Measurements from ENCODE around the gene C2CD2. TPM values are rescaled to one million over a fixed set of nuclear protein-coding genes. Genes with fewer than 3 reads are reported as not detected.

The C2CD2 gene
- total RNA-seq, 4 donors from 2014 or later = 37.5 to 63.9 (median 51.6) TPM

DNA sequence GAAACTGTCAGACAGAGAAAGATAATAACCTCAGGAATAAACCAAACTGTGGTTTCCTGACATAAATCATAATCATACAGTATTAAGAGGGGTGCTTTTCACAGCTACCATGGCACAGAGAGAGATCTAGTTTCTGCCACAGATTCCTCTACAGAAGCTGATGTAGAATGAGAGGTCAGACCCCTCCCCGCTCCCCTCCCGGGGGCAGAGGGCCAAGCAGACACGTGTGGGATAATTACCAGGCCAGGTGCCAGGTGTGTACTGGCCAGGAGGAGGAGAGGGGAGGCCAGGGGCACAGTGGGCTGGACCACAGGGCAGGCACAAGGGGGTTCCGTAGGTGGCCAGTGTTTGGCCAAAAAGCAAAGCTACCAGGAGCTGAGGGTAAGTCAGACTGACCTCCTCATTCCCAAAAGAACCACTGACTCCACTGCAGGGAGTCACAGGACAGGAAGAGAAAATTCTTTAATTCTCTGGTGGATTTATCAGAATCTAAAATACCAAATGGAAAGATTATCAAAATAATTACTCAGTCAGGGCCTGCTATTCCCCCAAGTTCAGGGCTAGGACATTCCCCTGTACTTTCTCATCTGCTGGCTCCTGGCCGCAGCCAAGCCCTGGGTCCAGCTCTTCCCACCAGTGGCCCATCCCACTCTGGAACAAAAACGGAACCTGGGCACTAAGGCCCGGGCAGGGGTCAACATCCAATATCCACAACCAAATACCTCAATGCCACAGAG is 30.0 kb downstream of the C2CD2 start:
- Histone ChIP-seq H3K4me3 (peak overlapping the region in 1 of 4 donors; percentile 32), H3K4me1 (peaks cover 0 to 76% (median 25%) of the 10 kb centered on the region in 4 donors), H3K27me3 (no peaks in the 10 kb centered on the region), H3K36me3 (peaks cover 0 to 13% (median 0%) of the 10 kb centered on the region in 3 donors), H3K9me3 (no peaks in the 10 kb centered on the region), H3K27ac (peak overlapping the region; percentile 18 to 90 (median 74))
- DNase-seq (ENCODE audit: low spot score in 2 of 2) = no peak
- TF ChIP-seq, protein P1, sequence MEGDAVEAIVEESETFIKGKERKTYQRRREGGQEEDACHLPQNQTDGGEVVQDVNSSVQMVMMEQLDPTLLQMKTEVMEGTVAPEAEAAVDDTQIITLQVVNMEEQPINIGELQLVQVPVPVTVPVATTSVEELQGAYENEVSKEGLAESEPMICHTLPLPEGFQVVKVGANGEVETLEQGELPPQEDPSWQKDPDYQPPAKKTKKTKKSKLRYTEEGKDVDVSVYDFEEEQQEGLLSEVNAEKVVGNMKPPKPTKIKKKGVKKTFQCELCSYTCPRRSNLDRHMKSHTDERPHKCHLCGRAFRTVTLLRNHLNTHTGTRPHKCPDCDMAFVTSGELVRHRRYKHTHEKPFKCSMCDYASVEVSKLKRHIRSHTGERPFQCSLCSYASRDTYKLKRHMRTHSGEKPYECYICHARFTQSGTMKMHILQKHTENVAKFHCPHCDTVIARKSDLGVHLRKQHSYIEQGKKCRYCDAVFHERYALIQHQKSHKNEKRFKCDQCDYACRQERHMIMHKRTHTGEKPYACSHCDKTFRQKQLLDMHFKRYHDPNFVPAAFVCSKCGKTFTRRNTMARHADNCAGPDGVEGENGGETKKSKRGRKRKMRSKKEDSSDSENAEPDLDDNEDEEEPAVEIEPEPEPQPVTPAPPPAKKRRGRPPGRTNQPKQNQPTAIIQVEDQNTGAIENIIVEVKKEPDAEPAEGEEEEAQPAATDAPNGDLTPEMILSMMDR (IDR thresholded peaks at IDR 0.05) = no peak
- peak in 1 of 2 donors; percentile 38 for TF ChIP-seq EP300 (IDR thresholded peaks at IDR 0.05)
- WGBS, 2 donors = 31 to 34% methylated on average over 7 of the region's 7 CpGs

- H3K4me1 ChIP-seq = peaks cover 0 to 71% (median 25%) of the 10 kb centered on the region in 4 donors
- peak overlapping the region in 1 of 4 donors; percentile 10 for H3K4me3 ChIP-seq
- TF ChIP-seq, protein P1 (IDR thresholded peaks at IDR 0.05) = no peak
- TF ChIP-seq POLR2A (IDR thresholded peaks at IDR 0.05) (no peak), EP300 (IDR thresholded peaks at IDR 0.05) (no peak)
- peak overlapping the region; percentile 18 to 90 (median 74) for H3K27ac ChIP-seq
- peaks cover 0 to 19% (median 0%) of the 10 kb centered on the region in 3 donors for H3K36me3 ChIP-seq
- no peaks in the 10 kb centered on the region for H3K9me3 ChIP-seq
- H3K27me3 ChIP-seq = no peaks in the 10 kb centered on the region
- no peak for DNase-seq (ENCODE audit: low spot score in 2 of 2)
- WGBS, 2 donors = 29 to 41% methylated on average over 8 of the region's 8 CpGs
Measured at GRCh38 chr21:41923186-41923585, 30.6 kb downstream of the C2CD2 start.

DNA sequence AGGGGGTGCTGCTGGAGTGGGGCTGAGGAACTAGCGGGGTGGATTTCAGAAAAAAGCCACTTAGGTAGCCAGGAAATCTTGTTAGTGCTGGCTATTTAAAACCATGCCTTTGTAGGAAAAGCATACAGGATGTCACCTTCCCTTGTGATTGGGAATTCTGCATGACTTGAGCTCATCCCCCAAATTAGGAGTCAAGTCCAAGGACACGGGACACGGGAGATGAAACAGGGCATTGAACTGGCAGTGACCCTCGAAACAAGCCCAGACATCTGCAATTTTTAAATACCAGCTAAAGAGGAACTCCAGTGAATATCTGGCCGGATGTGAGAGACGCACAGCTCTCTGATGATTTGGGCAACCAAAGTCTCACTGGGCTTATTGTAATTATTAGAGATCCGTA is 32.8 kb downstream of the C2CD2 start:
- 63 to 74% methylated on average over 7 of the region's 7 CpGs for WGBS, 2 donors
- Histone ChIP-seq H3K36me3 (peaks cover 3 to 41% (median 4%) of the 10 kb centered on the region in 3 donors), H3K9me3 (no peaks in the 10 kb centered on the region), H3K4me3 (no peak overlapping the region), H3K4me1 (peaks cover 0 to 52% (median 17%) of the 10 kb centered on the region in 4 donors), H3K27ac (no peak overlapping the region), H3K27me3 (no peaks in the 10 kb centered on the region)
- no peak for DNase-seq (ENCODE audit: low spot score in 2 of 2)
- TF ChIP-seq, protein P1 (IDR thresholded peaks at IDR 0.05) = no peak

- Histone ChIP-seq H3K27ac (no peak overlapping the region), H3K4me3 (no peak overlapping the region), H3K27me3 (no peaks in the 10 kb centered on the region), H3K4me1 (peaks cover 0 to 46% (median 12%) of the 10 kb centered on the region in 4 donors), H3K9me3 (no peaks in the 10 kb centered on the region), H3K36me3 (peaks cover 3 to 46% (median 7%) of the 10 kb centered on the region in 3 donors)
- WGBS, 2 donors = 86 to 93% methylated on average over 5 of the region's 5 CpGs
- DNase-seq (ENCODE audit: low spot score in 2 of 2) = no peak
- TF ChIP-seq POLR2A (IDR thresholded peaks at IDR 0.05) (no peak), EP300 (IDR thresholded peaks at IDR 0.05) (no peak)
- TF ChIP-seq, protein P1 (IDR thresholded peaks at IDR 0.05) = no peak
Measured at GRCh38 chr21:41920476-41920875, 33.3 kb downstream of the C2CD2 start.

DNA sequence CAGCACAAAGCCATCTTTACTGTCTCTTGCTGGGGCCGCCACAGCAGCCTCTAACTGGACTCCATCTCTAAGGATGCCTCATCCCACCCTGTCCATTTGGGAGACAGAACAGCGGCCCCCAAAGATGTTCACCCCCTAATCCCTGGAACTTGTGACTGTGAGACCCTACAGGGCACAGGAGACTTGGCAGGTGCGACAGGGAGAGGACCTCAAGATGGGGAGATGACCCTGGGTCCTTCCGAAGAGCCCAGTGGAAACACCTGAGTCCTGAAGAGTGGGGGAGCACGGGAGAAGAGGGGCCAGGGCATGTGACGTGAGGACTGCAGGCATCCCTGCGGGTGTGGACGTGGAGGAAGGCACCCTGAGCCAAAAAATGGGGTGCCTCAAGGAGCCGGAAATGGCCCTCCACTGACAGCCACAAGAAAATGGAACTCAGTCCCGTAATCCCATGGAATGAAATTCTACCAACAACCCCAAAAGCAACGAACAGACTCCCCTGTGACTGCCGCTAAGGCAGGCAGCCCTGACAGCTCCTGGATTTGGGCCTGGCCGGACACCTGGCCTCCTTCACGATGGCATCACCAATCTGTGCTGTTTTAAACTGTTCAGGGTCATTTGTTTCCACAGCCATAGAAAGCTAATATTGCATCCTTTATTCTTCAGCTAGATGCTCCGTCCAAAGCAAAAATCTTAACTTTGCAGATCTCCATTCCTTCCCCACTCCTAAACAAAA is 34.0 kb downstream of the C2CD2 start:
- Histone ChIP-seq H3K4me3 (no peak overlapping the region), H3K27ac (no peak overlapping the region), H3K9me3 (no peaks in the 10 kb centered on the region), H3K36me3 (peaks cover 3 to 53% (median 7%) of the 10 kb centered on the region in 3 donors), H3K4me1 (peaks cover 0 to 40% (median 5%) of the 10 kb centered on the region in 4 donors), H3K27me3 (no peaks in the 10 kb centered on the region)
- no peak for DNase-seq (ENCODE audit: low spot score in 2 of 2)
- TF ChIP-seq POLR2A (IDR thresholded peaks at IDR 0.05) (no peak), EP300 (IDR thresholded peaks at IDR 0.05) (no peak)
- TF ChIP-seq, protein P1 (IDR thresholded peaks at IDR 0.05) = no peak
- WGBS, 2 donors = 93 to 94% methylated on average over 15 of the region's 15 CpGs

Data from tibial nerve (tissue), 4 donors.